ENCODE data around the gene TMEM201.

The TMEM201 gene

DNA sequence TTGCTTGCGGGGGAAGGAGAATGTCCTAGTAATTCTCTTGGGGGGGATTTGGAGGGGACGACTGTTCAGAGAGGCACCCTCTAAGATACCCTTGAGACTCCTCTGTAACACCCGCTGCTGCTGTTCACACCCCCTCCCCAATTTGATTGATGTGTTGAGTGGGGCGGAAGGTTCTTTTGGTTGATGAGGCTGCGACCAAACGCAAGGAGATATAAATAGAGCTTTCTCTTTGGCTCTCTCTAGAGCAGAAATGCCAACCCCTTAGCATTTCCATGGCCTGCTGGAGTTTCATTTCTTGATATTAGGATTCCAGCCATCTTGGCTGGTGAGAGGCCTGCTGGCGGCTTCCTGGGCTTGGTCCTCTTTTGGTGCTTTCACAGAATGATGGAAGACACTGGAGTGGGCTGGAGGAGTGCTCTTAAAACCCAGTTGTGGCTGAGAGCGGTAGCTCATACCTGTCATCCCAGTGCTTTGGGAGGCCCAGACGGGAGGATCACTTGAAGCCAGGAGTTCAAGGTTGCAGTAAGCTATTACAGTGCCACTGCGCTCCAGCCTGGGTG is 64.9 kb downstream of the TMEM201 start:
- DNase-seq (ENCODE audit: low read depth in 2 of 2), result peak in 1 of 2 donors; percentile 34

- peak in 1 of 2 donors; percentile 47 for DNase-seq (ENCODE audit: low read depth in 2 of 2)
These were observed 65.5 kb downstream of the TMEM201 start for GRCh38 chr1:9654051-9654833.

- peak; percentile 37 to 46 for DNase-seq (ENCODE audit: low read depth in 2 of 2)
These were observed 66.4 kb downstream of the TMEM201 start for GRCh38 chr1:9654834-9655723.

DNA sequence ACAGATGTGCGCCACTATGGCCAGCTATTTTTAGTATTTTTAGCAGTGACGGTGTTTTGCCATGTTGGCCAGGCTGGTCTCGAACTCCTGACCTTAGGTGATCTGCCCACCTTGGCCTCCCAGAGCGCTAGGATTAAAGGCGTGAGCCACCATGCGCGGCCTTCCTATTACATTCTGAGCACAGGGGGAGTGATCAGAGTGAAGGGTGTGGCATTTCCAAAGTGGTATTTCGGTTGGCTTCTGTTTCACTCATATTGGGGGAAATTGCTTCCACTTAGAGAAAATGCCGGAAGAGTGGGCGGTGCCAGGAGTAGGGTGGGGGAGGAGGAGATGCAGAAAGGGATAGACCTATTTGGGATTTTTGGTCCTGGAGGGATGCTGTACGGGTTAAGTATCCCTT is 67.1 kb downstream of the TMEM201 start:
- DNase-seq (ENCODE audit: low read depth in 2 of 2), result no peak

GRCh38 chr1:9657521-9658032 is 68.9 kb downstream of the TMEM201 start:
- DNase-seq (ENCODE audit: low read depth in 2 of 2), result peak; percentile 34 to 36

GRCh38 chr1:9658199-9658598 is 69.5 kb downstream of the TMEM201 start:
- no peak for DNase-seq (ENCODE audit: low read depth in 2 of 2)

DNA sequence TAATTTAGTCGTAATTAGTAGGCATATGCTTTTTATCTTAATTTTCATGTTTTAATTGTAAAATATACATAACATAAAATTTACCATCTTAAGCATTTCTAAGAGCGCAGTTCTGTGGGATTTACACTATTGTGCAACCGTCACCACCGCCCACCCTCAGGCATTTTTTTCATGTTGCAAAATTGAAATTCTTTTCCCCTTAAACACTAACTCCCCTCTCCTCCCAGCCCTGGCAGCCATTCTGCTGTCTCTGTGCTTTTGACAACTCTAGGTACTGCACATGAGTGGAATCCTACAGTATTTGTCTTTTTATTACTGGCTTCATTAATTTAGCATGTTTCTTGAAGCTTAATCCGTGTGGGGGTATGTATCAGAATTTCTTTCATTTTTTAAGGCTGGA is 70.6 kb downstream of the TMEM201 start:
- DNase-seq (ENCODE audit: low read depth in 2 of 2), result no peak

- DNase-seq (ENCODE audit: low read depth in 2 of 2), result no peak
These were observed 74.5 kb downstream of the TMEM201 start for GRCh38 chr1:9663257-9663656.

Data from stimulated activated CD8-positive, alpha-beta memory T cell treated with anti-CD3 and anti-CD28 coated beads, Interleukin-15, amount 100 ng/mL, for 48 hours (primary cell).